Upper lobe of left lung (tissue), 6 donors: ENCODE measurements around the gene ZGLP1. TPM values are rescaled to one million over a fixed set of nuclear protein-coding genes. Genes with fewer than 3 reads are reported as not detected.

Source experiments
- ATAC-seq, 2 donors: fragments of 200-7000 bp; cut with Tn5 transposase; one replicate each; pipeline ENCODE4 v1.9.1; 2022; ENCODE audit warnings: mild to moderate bottlenecking in 2 of 2, moderate library complexity in 2 of 2; ENCODE audit not compliant: low FRiP score in 2 of 2
- DNase-seq, 2 donors: peaks; one replicate each; pipeline ENCODE4 v3.0.0-alpha.2; 2019 to 2020
- H3K27ac ChIP-seq, 4 donors: fragments of 200-600 bp; sonication (generic); one replicate each; pipeline ENCODE4 v1.5.1; 2016 to 2019
- H3K27me3 ChIP-seq, 4 donors: fragments of 200-600 bp; sonication (generic); one replicate each; pipeline ENCODE4 v1.5.1; 2017 to 2019
- H3K36me3 ChIP-seq, 4 donors: fragments of 200-600 bp; sonication (generic); one replicate each; pipeline ENCODE4 v1.5.1; 2016 to 2019
- H3K4me1 ChIP-seq, 4 donors: fragments of 200-600 bp; sonication (generic); one replicate each; pipeline ENCODE4 v1.5.1; 2018 to 2019
- H3K4me3 ChIP-seq, 4 donors: fragments of 200-600 bp; sonication (generic); one replicate each; pipeline ENCODE4 v1.5.1; 2017 to 2019; ENCODE audit warnings: mild to moderate bottlenecking in 2 of 4, moderate library complexity in 1 of 4
- H3K9me3 ChIP-seq, 4 donors: fragments of 200-600 bp; sonication (generic); one replicate each; pipeline ENCODE4 v1.5.1; 2018 to 2019
- EP300 ChIP-seq, 4 donors: sonication (generic); formaldehyde crosslinking; IDR thresholded peaks; one replicate each; pipeline ENCODE4 v1.5.1; 2017; ENCODE audit warnings: antibody characterized with exemption in 4 of 4, control low read depth in 2 of 4
- POLR2A ChIP-seq, 4 donors: fragments of 450-650 bp; IDR thresholded peaks; one replicate each; pipeline ENCODE4 v1.5.1; 2016 to 2017; ENCODE audit warnings: antibody characterized with exemption in 4 of 4, mild to moderate bottlenecking in 2 of 4
- POLR2AphosphoS5 ChIP-seq, 2 donors: sonication (generic); formaldehyde crosslinking; IDR thresholded peaks; one replicate each; pipeline ENCODE4 v1.5.1; 2017; ENCODE audit warnings: antibody characterized with exemption in 2 of 2
- WGBS, 2 donors: methylation state at CpG; one replicate each; pipeline ENCODE4 v1.1.5; 2017 to 2018; 5-methylcytosine and 5-hydroxymethylcytosine counted together
- small RNA-seq, 4 donors: library from RNA; depleted of rRNA; stranded (forward); fragments of <200 nt; gene quantifications; one replicate each; pipeline ENCODE3, GENCODE V24; 2016
- total RNA-seq, 6 donors: library from RNA; depleted of rRNA in 4 of 6; stranded (reverse); fragments of >200 nt in 4 of 6; gene quantifications; one replicate each; pipeline versions ENCODE4 v1.1.0 to v1.2.1, GENCODE V29; 2016 to 2021
- TF ChIP-seq, protein P1 (sequence below), 6 experiments: fragments of 450-650 bp in 4 of 6; fragments of 200-600 bp in 2 of 6; sonication (generic) in 2 of 6; IDR thresholded peaks; one replicate each; pipeline ENCODE4 v1.5.1; 2016 to 2019; ENCODE audit warnings: antibody characterized with exemption in 6 of 6
- donor health status: DM: no; HTN: no; CAD: no; lungs with moderate emphysema.
- donor health status: DM: no; HTN: yes; CAD: no; lungs with severe emphysema.

The ZGLP1 gene
- total RNA-seq, 6 donors from 2014 or later = 1.8 to 21.6 (median 5.4) TPM

DNA sequence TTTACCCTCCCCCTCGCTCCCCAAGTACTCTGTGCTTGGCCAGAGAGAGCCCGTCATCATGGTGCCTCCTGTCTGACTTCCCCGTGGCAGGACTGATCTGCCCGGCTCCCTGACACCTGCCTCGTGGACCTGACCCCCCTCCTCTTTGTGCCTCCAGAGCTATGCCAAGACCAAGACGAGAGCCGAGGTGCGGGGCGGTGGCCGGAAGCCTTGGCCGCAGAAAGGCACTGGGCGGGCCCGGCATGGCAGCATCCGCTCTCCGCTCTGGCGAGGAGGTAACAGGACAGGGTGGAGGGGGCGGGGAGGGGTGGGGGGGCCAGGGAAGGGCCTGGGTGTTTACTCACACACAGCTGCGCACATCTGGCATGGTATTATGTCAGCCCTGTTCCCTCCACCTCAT is 53.1 kb downstream of the ZGLP1 start:
- Histone ChIP-seq H3K27ac (peak overlapping the region in 3 of 4 donors; percentile 28 to 41 (median 38)), H3K36me3 (peaks cover 10 to 50% (median 44%) of the 10 kb centered on the region in 4 donors)

DNA sequence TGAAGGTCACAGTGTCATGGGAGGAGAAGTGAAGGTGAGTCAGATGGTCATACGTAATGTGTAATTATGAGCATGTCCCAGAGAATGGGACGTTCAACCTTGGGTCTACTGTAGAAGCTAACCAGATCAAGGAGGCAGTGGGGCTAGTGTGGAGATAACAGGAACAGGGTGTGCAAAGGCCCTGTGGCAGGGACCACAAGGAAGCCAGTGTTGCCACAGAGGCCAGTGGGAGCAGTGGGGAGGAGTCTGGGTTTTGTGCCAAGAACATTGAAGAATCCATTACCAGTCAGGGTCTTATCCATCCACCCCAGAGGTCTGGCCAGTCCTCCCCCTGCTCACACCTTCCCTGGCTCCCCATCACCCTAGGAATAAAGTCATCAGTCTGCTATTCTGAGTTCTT is 54.3 kb downstream of the ZGLP1 start:
- Histone ChIP-seq H3K27ac (peak overlapping the region in 1 of 4 donors; percentile 41), H3K27me3 (no peaks in the 10 kb centered on the region), H3K4me3 (no peak overlapping the region), H3K4me1 (peaks cover 19 to 42% (median 25%) of the 10 kb centered on the region in 4 donors), H3K9me3 (no peaks in the 10 kb centered on the region), H3K36me3 (peaks cover 10 to 50% (median 44%) of the 10 kb centered on the region in 4 donors)
- 95 to 98% methylated on average over 2 of the region's 2 CpGs for whole genome bisulfite sequencing, 2 donors
- DNase-seq = no peak
- no peak for ATAC-seq
- TF ChIP-seq POLR2AphosphoS5 (IDR thresholded peaks at IDR 0.05) (no peak), POLR2A (IDR thresholded peaks at IDR 0.05) (no peak), EP300 (IDR thresholded peaks at IDR 0.05) (no peak)

More for the DNA sequence above, 53.1 kb downstream of the ZGLP1 start:
- no peaks in the 10 kb centered on the region for H3K9me3 ChIP-seq
- ATAC-seq (no peak), DNase-seq (peak in 1 of 2 donors; percentile 80)
- H3K27me3 ChIP-seq = no peaks in the 10 kb centered on the region
- no peak for TF ChIP-seq POLR2AphosphoS5 (IDR thresholded peaks at IDR 0.05)
- TF ChIP-seq POLR2A (IDR thresholded peaks at IDR 0.05) = no peak
- TF ChIP-seq, protein P1, sequence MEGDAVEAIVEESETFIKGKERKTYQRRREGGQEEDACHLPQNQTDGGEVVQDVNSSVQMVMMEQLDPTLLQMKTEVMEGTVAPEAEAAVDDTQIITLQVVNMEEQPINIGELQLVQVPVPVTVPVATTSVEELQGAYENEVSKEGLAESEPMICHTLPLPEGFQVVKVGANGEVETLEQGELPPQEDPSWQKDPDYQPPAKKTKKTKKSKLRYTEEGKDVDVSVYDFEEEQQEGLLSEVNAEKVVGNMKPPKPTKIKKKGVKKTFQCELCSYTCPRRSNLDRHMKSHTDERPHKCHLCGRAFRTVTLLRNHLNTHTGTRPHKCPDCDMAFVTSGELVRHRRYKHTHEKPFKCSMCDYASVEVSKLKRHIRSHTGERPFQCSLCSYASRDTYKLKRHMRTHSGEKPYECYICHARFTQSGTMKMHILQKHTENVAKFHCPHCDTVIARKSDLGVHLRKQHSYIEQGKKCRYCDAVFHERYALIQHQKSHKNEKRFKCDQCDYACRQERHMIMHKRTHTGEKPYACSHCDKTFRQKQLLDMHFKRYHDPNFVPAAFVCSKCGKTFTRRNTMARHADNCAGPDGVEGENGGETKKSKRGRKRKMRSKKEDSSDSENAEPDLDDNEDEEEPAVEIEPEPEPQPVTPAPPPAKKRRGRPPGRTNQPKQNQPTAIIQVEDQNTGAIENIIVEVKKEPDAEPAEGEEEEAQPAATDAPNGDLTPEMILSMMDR (IDR thresholded peaks at IDR 0.05) = no peak
- no peak for TF ChIP-seq EP300 (IDR thresholded peaks at IDR 0.05)
- peaks cover 15 to 40% (median 23%) of the 10 kb centered on the region in 4 donors for H3K4me1 ChIP-seq
- 67 to 74% methylated on average over 14 to 16 of the region's 18 CpGs for WGBS, 2 donors
- no peak overlapping the region for H3K4me3 ChIP-seq

Small RNA genes lying within 50 kb of the gene (small RNA-seq; reads per million reads assigned to genes)
- gene AC011511.1 = 0 reads per million in 4 donors
- 0 reads per million in 4 donors for gene AC011511.4

Other genes starting within 250 kb of the ZGLP1 start
- gene SHFL, start 223.5 kb downstream of the ZGLP1 start, total RNA-seq = 10 to 100 TPM; 28.9 to 95.3 (median 39.0) TPM
- gene ANGPTL6, start 207.1 kb downstream of the ZGLP1 start, total RNA-seq = 1 to 10 TPM in 2 of 6 donors, under 1 TPM in 2, not detected in 2; 0.17 to 2.0 (median 1.4) TPM
- 10 to 100 TPM; 18.3 to 46.8 (median 37.8) TPM for gene PPAN, start 203.5 kb downstream of the ZGLP1 start, total RNA-seq
- 10 to 100 TPM in 5 of 6 donors, 1 to 10 TPM in 1; 5.4 to 36.7 (median 15.3) TPM for gene P2RY11, start 198.1 kb downstream of the ZGLP1 start, total RNA-seq
- gene EIF3G, start 189.9 kb downstream of the ZGLP1 start, total RNA-seq = 100 to 1,000 TPM; 133 to 246 (median 213) TPM
- gene DNMT1, start 114.9 kb downstream of the ZGLP1 start, total RNA-seq = 100 to 1,000 TPM in 1 of 6 donors, 10 to 100 TPM in 5; 54.0 to 166 (median 63.9) TPM
- gene S1PR2, start 78.5 kb downstream of the ZGLP1 start, total RNA-seq = 10 to 100 TPM in 4 of 6 donors, 1 to 10 TPM in 2; 9.1 to 30.0 (median 16.0) TPM
- gene MRPL4, start 57.6 kb downstream of the ZGLP1 start, total RNA-seq = 10 to 100 TPM; 23.0 to 70.8 (median 45.0) TPM
- 100 to 1,000 TPM; 190 to 791 (median 356) TPM for gene ICAM1, start 38.7 kb downstream of the ZGLP1 start, total RNA-seq
- gene ICAM4, start 22.9 kb downstream of the ZGLP1 start, total RNA-seq = 10 to 100 TPM in 5 of 6 donors, 1 to 10 TPM in 1; 6.3 to 24.3 (median 12.0) TPM
- gene ICAM5, start 19.9 kb downstream of the ZGLP1 start, total RNA-seq = 100 to 1,000 TPM in 1 of 6 donors, 10 to 100 TPM in 5; 19.5 to 102 (median 27.2) TPM
- 10 to 100 TPM; 16.6 to 27.5 (median 26.0) TPM for gene FDX2, start 6.2 kb upstream of the ZGLP1 start, total RNA-seq
- gene RAVER1, start 23.7 kb upstream of the ZGLP1 start, total RNA-seq = 10 to 100 TPM; 17.8 to 49.9 (median 37.2) TPM
- gene ICAM3, start 29.8 kb upstream of the ZGLP1 start, total RNA-seq = 10 to 100 TPM; 12.7 to 53.9 (median 20.5) TPM
- gene TYK2, start 70.8 kb upstream of the ZGLP1 start, total RNA-seq = 100 to 1,000 TPM in 5 of 6 donors, 10 to 100 TPM in 1; 91.5 to 569 (median 152) TPM
- gene CDC37, start 93.7 kb upstream of the ZGLP1 start, total RNA-seq = 100 to 1,000 TPM; 104 to 388 (median 169) TPM
- gene PDE4A, start 110.7 kb upstream of the ZGLP1 start, total RNA-seq = 10 to 100 TPM; 22.8 to 38.2 (median 31.2) TPM
- gene KEAP1, start 193.5 kb upstream of the ZGLP1 start, total RNA-seq = 10 to 100 TPM; 34.6 to 85.1 (median 60.7) TPM
- gene S1PR5, start 207.6 kb upstream of the ZGLP1 start, total RNA-seq = 1 to 10 TPM in 4 of 6 donors, under 1 TPM in 2; 0.49 to 2.7 (median 1.8) TPM
- 10 to 100 TPM; 18.1 to 49.2 (median 27.7) TPM for gene ATG4D, start 234.1 kb upstream of the ZGLP1 start, total RNA-seq